ENCODE data around the gene IRF2BP1.

The IRF2BP1 gene

GRCh38 chr19:45860359-45861259, 25.3 kb downstream of the IRF2BP1 start:
- DNase-seq: peak; percentile 2

GRCh38 chr19:45854167-45854778, 31.7 kb downstream of the IRF2BP1 start:
- DNase-seq: no peak

GRCh38 chr19:45852983-45853382, 33.0 kb downstream of the IRF2BP1 start:
- no peak for DNase-seq

GRCh38 chr19:45852145-45852750, 33.7 kb downstream of the IRF2BP1 start:
- DNase-seq: no peak

GRCh38 chr19:45848922-45849321, 37.0 kb downstream of the IRF2BP1 start:
- no peak for DNase-seq

- no peak for DNase-seq
These were observed 38.3 kb downstream of the IRF2BP1 start for GRCh38 chr19:45847663-45848062.

- no peak for DNase-seq
These were observed 43.7 kb downstream of the IRF2BP1 start for GRCh38 chr19:45842198-45842597.

- DNase-seq: no peak
These were observed 51.0 kb downstream of the IRF2BP1 start for GRCh38 chr19:45834970-45835369.

Measured in inflammatory macrophage treated with lipopolysaccharide for 4 hours (primary cell).